SK-N-MC (cell line): ENCODE data around the gene PIK3R4.

ENCODE experiments used
- EZH2 ChIP-seq: fragments of 200-600 bp; sonication (generic); IDR thresholded peaks from one replicate; pipeline ENCODE4 v1.6.1; 2017; ENCODE audit warnings: antibody characterized with exemption
- FOXP2 ChIP-seq: optimal IDR thresholded peaks from 2 replicates; pipeline ENCODE3; 2011; ENCODE audit warnings: mild to moderate bottlenecking, moderate library complexity; ENCODE audit not compliant: insufficient read depth; ENCODE audit errors: extremely low read length, control extremely low read depth
- POLR2AphosphoS5 ChIP-seq: IDR thresholded peaks from 2 replicates; pipeline ENCODE4 v1.6.1; 2012; ENCODE audit warnings: mild to moderate bottlenecking, low read depth, low read length, borderline replicate concordance

- no peak for TF ChIP-seq POLR2AphosphoS5
- TF ChIP-seq EZH2: no peak
- no peak for TF ChIP-seq FOXP2
Observed at GRCh38 chr3:130635285-130635684, 111.3 kb downstream of the PIK3R4 start.
